Measurements from ENCODE around the gene KMT2C. TPM values are rescaled to one million over a fixed set of nuclear protein-coding genes. Genes with fewer than 3 reads are reported as not detected.

KMT2C gene
- total and polyA plus RNA-seq, 2 of the 13 experiments (the other 11 are each of a cell fraction or from before 2014, with no cell fraction given) = 7.1 to 14.4 TPM

- no peak for ATAC-seq
- 98% methylated on average over 1 of the region's 1 CpG for WGBS (ENCODE audit: low lambda C conversion rate)
- no peak overlapping the region for H3K9ac ChIP-seq (ENCODE audit: insufficient read depth, low read depth, low read length)
- no peak overlapping the region for H2AFZ ChIP-seq (ENCODE audit: low read length)
- H3K27ac ChIP-seq (ENCODE audit: extremely low read length, insufficient read depth, low read length) = no peak overlapping the region
- no peak overlapping the region for H3K4me3 ChIP-seq (replicated peaks in 1 of 3; ENCODE audit: insufficient read depth in 1 of 3, low read depth in 2 of 3, low read length in 3 of 3)
- intact Hi-C loops (cut with micrococcal nuclease; ENCODE audit: unreplicated experiment) (no loop called here), in situ Hi-C loops (cut with HindIII; ENCODE audit: extremely low pct_ligation_motif_present, low pct_unique_long_range_greater_than_20kb) (no loop called here)
- POLR2A ChIA-PET = no interaction called here
- H4K20me1 ChIP-seq (ENCODE audit: insufficient read depth, low read length) = no peaks in the 10 kb centered on the region
- DNase-seq (ENCODE audit: low spot score) = no peak
- no peaks in the 10 kb centered on the region for H3K4me1 ChIP-seq (ENCODE audit: insufficient read depth, low read length)
- no peaks in the 10 kb centered on the region for H3K36me3 ChIP-seq (replicated peaks in 1 of 2; ENCODE audit: control insufficient read depth in 1 of 2, insufficient read depth in 2 of 2, low read length in 2 of 2)
- no peak for FAIRE-seq
- no TSS peak for BruUV-seq (replicated peaks)
- TF ChIP-seq SP5 (CRISPR knock-in tag; IDR thresholded peaks at IDR 0.05; ENCODE audit: borderline replicate concordance, low read depth) (no peak), ZNF382 (CRISPR knock-in tag; IDR thresholded peaks at IDR 0.05; ENCODE audit: borderline replicate concordance) (no peak)
- TF ChIP-seq, protein P1, sequence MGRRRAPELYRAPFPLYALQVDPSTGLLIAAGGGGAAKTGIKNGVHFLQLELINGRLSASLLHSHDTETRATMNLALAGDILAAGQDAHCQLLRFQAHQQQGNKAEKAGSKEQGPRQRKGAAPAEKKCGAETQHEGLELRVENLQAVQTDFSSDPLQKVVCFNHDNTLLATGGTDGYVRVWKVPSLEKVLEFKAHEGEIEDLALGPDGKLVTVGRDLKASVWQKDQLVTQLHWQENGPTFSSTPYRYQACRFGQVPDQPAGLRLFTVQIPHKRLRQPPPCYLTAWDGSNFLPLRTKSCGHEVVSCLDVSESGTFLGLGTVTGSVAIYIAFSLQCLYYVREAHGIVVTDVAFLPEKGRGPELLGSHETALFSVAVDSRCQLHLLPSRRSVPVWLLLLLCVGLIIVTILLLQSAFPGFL (CRISPR knock-in tag; IDR thresholded peaks at IDR 0.05) = no peak
- CTCF ChIA-PET (ENCODE audit: low intra/inter-chr PET ratio, low total read pairs) = no interaction called here
- H3K79me2 ChIP-seq (ENCODE audit: insufficient read depth, low read length) = no peaks in the 10 kb centered on the region
- no peaks in the 10 kb centered on the region for H3K27me3 ChIP-seq (ENCODE audit: control insufficient read depth in 1 of 2, insufficient read depth in 2 of 2, low read length in 2 of 2)
- H3K9me3 ChIP-seq (ENCODE audit: low read length) = no peaks in the 10 kb centered on the region
- no peak overlapping the region for H3K4me2 ChIP-seq (ENCODE audit: low read depth, low read length)
These were observed 340.0 kb downstream of the KMT2C start for GRCh38 chr7:152095771-152096170.

DNA sequence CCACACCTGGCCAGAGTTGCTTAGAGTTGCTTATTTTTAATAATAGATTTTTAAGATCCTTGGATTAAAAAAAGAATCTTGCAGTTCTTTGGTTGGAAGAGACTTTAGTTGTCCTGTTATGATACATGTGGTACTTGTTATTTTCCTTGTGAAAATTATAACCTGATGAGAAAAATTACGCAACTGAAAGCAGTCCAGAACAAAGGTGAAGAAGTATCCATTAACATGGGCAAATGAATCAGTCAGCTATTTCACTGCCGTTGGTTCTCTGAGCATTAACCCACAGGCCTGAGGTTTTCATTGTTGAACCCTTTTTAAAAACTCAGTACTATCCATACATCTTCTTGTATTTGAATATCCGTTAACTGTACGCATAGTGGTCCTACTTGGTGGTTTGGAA, 342.1 kb downstream of the KMT2C start:
- H3K36me3 ChIP-seq (replicated peaks in 1 of 2; ENCODE audit: control insufficient read depth in 1 of 2, insufficient read depth in 2 of 2, low read length in 2 of 2) = no peaks in the 10 kb centered on the region
- H3K9ac ChIP-seq (ENCODE audit: insufficient read depth, low read depth, low read length) = no peak overlapping the region
- CTCF ChIA-PET (ENCODE audit: low intra/inter-chr PET ratio, low total read pairs) = no interaction called here
- no peaks in the 10 kb centered on the region for H3K27me3 ChIP-seq (ENCODE audit: control insufficient read depth in 1 of 2, insufficient read depth in 2 of 2, low read length in 2 of 2)
- no peak overlapping the region for H3K4me3 ChIP-seq (replicated peaks in 1 of 3; ENCODE audit: insufficient read depth in 1 of 3, low read depth in 2 of 3, low read length in 3 of 3)
- no peak for DNase-seq (ENCODE audit: low spot score)
- WGBS (ENCODE audit: low lambda C conversion rate) = 85% methylated on average over 4 of the region's 4 CpGs
- no peak for ATAC-seq
- H2AFZ ChIP-seq (ENCODE audit: low read length) = no peak overlapping the region
- no peak overlapping the region for H3K27ac ChIP-seq (ENCODE audit: extremely low read length, insufficient read depth, low read length)
- in situ Hi-C loops (cut with HindIII; ENCODE audit: extremely low pct_ligation_motif_present, low pct_unique_long_range_greater_than_20kb) = no loop called here
- peaks cover 7% of the 10 kb centered on the region for H3K9me3 ChIP-seq (ENCODE audit: low read length)
- no peak overlapping the region for H3K4me2 ChIP-seq (ENCODE audit: low read depth, low read length)
- no peak for FAIRE-seq
- no peaks in the 10 kb centered on the region for H3K79me2 ChIP-seq (ENCODE audit: insufficient read depth, low read length)
- no peak for TF ChIP-seq SAP130 (CRISPR knock-in tag; IDR thresholded peaks at IDR 0.05; ENCODE audit: low read depth)
- TF ChIP-seq ZNF746 (CRISPR knock-in tag; IDR thresholded peaks at IDR 0.05) = no peak
- TF ChIP-seq ZNF343 (CRISPR knock-in tag; IDR thresholded peaks at IDR 0.05) = no peak
- no peak for TF ChIP-seq ZNF441 (CRISPR knock-in tag; IDR thresholded peaks at IDR 0.05; ENCODE audit: borderline replicate concordance)
- no peak for TF ChIP-seq ZNF790 (CRISPR knock-in tag; IDR thresholded peaks at IDR 0.05; ENCODE audit: borderline replicate concordance)
- TF ChIP-seq TGIF2 (CRISPR knock-in tag; IDR thresholded peaks at IDR 0.05) = no peak
- TF ChIP-seq SP140L (CRISPR knock-in tag; IDR thresholded peaks at IDR 0.05; ENCODE audit: borderline replicate concordance) = no peak
- no peak for TF ChIP-seq ZKSCAN5 (CRISPR knock-in tag; IDR thresholded peaks at IDR 0.05)
- no peak for TF ChIP-seq MXI1 (IDR thresholded peaks at IDR 0.05; ENCODE audit: borderline replicate concordance, low read depth, low read length)
- peak; percentile 14; the same call in 1 of the 2 replicates for TF ChIP-seq CEBPG (CRISPR knock-in tag; IDR thresholded peaks at IDR 0.05)
- no peak for TF ChIP-seq SPEN (CRISPR knock-in tag; IDR thresholded peaks at IDR 0.05; ENCODE audit: low read depth)
- no peak for TF ChIP-seq ZNF30 (CRISPR knock-in tag; IDR thresholded peaks at IDR 0.05)
- peak; percentile 69 for TF ChIP-seq CEBPB (IDR thresholded peaks at IDR 0.05; ENCODE audit: borderline replicate concordance, low read depth, low read length)
- intact Hi-C loops (cut with micrococcal nuclease; ENCODE audit: unreplicated experiment) = no loop called here
- H3K4me1 ChIP-seq (ENCODE audit: insufficient read depth, low read length) = no peaks in the 10 kb centered on the region
- POLR2A ChIA-PET = no interaction called here
- no peaks in the 10 kb centered on the region for H4K20me1 ChIP-seq (ENCODE audit: insufficient read depth, low read length)
- BruUV-seq (replicated peaks) = no TSS peak
